ENCODE data around the gene CCDC85C. TPM values are rescaled to one million over a fixed set of nuclear protein-coding genes. Genes with fewer than 3 reads are reported as not detected.

Gene CCDC85C
- total RNA-seq, 2 experiments from 2014 or later: 11.3 to 12.7 TPM

GRCh38 chr14:99560922-99561683, 42.9 kb downstream of the CCDC85C start:
- intact Hi-C loops (cut with micrococcal nuclease): no loop called here
- Mint-ChIP-seq H3K27me3 (ENCODE audit: low read depth) (no peaks in the 10 kb centered on the region), H3K4me3 (no peak overlapping the region), H3K36me3 (ENCODE audit: low read depth) (peaks cover 2% of the 10 kb centered on the region), H3K9me3 (no peaks in the 10 kb centered on the region), H3K27ac (no peak overlapping the region), H3K4me1 (ENCODE audit: low read depth) (no peaks in the 10 kb centered on the region)
- no peak for DNase-seq
- CTCF ChIA-PET: no interaction called here

GRCh38 chr14:99560403-99560802, 43.6 kb downstream of the CCDC85C start:
- H3K27ac Mint-ChIP-seq: no peak overlapping the region
- H3K9me3 Mint-ChIP-seq: no peaks in the 10 kb centered on the region
- no peaks in the 10 kb centered on the region for H3K27me3 Mint-ChIP-seq (ENCODE audit: low read depth)
- DNase-seq: no peak
- H3K4me3 Mint-ChIP-seq: no peak overlapping the region
- H3K36me3 Mint-ChIP-seq (ENCODE audit: low read depth): peaks cover 2% of the 10 kb centered on the region
- CTCF ChIA-PET: no interaction called here
- H3K4me1 Mint-ChIP-seq (ENCODE audit: low read depth): no peaks in the 10 kb centered on the region
- intact Hi-C loops (cut with micrococcal nuclease): no loop called here

- no peak overlapping the region for H3K27ac Mint-ChIP-seq
- CTCF ChIA-PET: no interaction called here
- no peaks in the 10 kb centered on the region for H3K4me1 Mint-ChIP-seq (ENCODE audit: low read depth)
- DNase-seq: no peak
- no peaks in the 10 kb centered on the region for H3K9me3 Mint-ChIP-seq
- no peak overlapping the region for H3K4me3 Mint-ChIP-seq
- H3K27me3 Mint-ChIP-seq (ENCODE audit: low read depth): no peaks in the 10 kb centered on the region
- intact Hi-C loops (cut with micrococcal nuclease): no loop called here
- H3K36me3 Mint-ChIP-seq (ENCODE audit: low read depth): peaks cover 2% of the 10 kb centered on the region
Observed at GRCh38 chr14:99559286-99559990, 44.6 kb downstream of the CCDC85C start.

GRCh38 chr14:99556134-99556791, 47.7 kb downstream of the CCDC85C start:
- Mint-ChIP-seq H3K9me3 (no peaks in the 10 kb centered on the region), H3K4me3 (no peak overlapping the region), H3K4me1 (ENCODE audit: low read depth) (no peaks in the 10 kb centered on the region), H3K27ac (no peak overlapping the region), H3K27me3 (ENCODE audit: low read depth) (no peaks in the 10 kb centered on the region), H3K36me3 (ENCODE audit: low read depth) (peaks cover 2% of the 10 kb centered on the region)
- intact Hi-C loops (cut with micrococcal nuclease): no loop called here
- DNase-seq: no peak
- CTCF ChIA-PET: interaction anchor here (1.3 kb wide), 1 partner anchor 72 kb away, joined by 3 read pairs; no protein-coding TSS in a partner anchor

- Mint-ChIP-seq H3K27ac (no peak overlapping the region), H3K27me3 (ENCODE audit: low read depth) (no peaks in the 10 kb centered on the region), H3K9me3 (no peaks in the 10 kb centered on the region), H3K4me3 (no peak overlapping the region), H3K36me3 (ENCODE audit: low read depth) (peaks cover 2% of the 10 kb centered on the region), H3K4me1 (ENCODE audit: low read depth) (peaks cover 2% of the 10 kb centered on the region)
- intact Hi-C loops (cut with micrococcal nuclease): no loop called here
- CTCF ChIA-PET: no interaction called here
- no peak for DNase-seq
Observed at GRCh38 chr14:99554757-99555531, 49.1 kb downstream of the CCDC85C start.

GRCh38 chr14:99554184-99554583, 49.8 kb downstream of the CCDC85C start:
- Mint-ChIP-seq H3K9me3 (no peaks in the 10 kb centered on the region), H3K36me3 (ENCODE audit: low read depth) (peaks cover 2% of the 10 kb centered on the region), H3K27me3 (ENCODE audit: low read depth) (no peaks in the 10 kb centered on the region), H3K27ac (no peak overlapping the region), H3K4me1 (ENCODE audit: low read depth) (peaks cover 2% of the 10 kb centered on the region), H3K4me3 (no peak overlapping the region)
- intact Hi-C loops (cut with micrococcal nuclease): no loop called here
- CTCF ChIA-PET: no interaction called here
- DNase-seq: no peak

GRCh38 chr14:99552572-99553216, 51.3 kb downstream of the CCDC85C start:
- intact Hi-C loops (cut with micrococcal nuclease): no loop called here
- CTCF ChIA-PET: interaction anchor here (0.5 kb wide), 1 partner anchor 346 kb away, joined by 3 read pairs; no protein-coding TSS in a partner anchor
- Mint-ChIP-seq H3K9me3 (no peaks in the 10 kb centered on the region), H3K4me3 (no peak overlapping the region), H3K27ac (no peak overlapping the region), H3K27me3 (ENCODE audit: low read depth) (no peaks in the 10 kb centered on the region), H3K4me1 (ENCODE audit: low read depth) (peaks cover 2% of the 10 kb centered on the region), H3K36me3 (ENCODE audit: low read depth) (no peaks in the 10 kb centered on the region)
- no peak for DNase-seq

- intact Hi-C loops (cut with micrococcal nuclease): no loop called here
Observed at GRCh38 chr14:99552021-99552553, 51.9 kb downstream of the CCDC85C start.

GRCh38 chr14:99551034-99551922, 52.7 kb downstream of the CCDC85C start:
- no peak overlapping the region for H3K4me3 Mint-ChIP-seq
- no peaks in the 10 kb centered on the region for H3K27me3 Mint-ChIP-seq (ENCODE audit: low read depth)
- no peaks in the 10 kb centered on the region for H3K9me3 Mint-ChIP-seq
- no peak for DNase-seq
- H3K4me1 Mint-ChIP-seq (ENCODE audit: low read depth): peaks cover 2% of the 10 kb centered on the region
- CTCF ChIA-PET: no interaction called here
- H3K27ac Mint-ChIP-seq: no peak overlapping the region
- intact Hi-C loops (cut with micrococcal nuclease): no loop called here
- H3K36me3 Mint-ChIP-seq (ENCODE audit: low read depth): no peaks in the 10 kb centered on the region

More at GRCh38 chr14:99552021-99552553, 51.9 kb downstream of the CCDC85C start:
- H3K9me3 Mint-ChIP-seq: no peaks in the 10 kb centered on the region
- CTCF ChIA-PET: no interaction called here
- no peaks in the 10 kb centered on the region for H3K27me3 Mint-ChIP-seq (ENCODE audit: low read depth)
- DNase-seq: no peak
- peaks cover 2% of the 10 kb centered on the region for H3K4me1 Mint-ChIP-seq (ENCODE audit: low read depth)
- H3K27ac Mint-ChIP-seq: no peak overlapping the region
- no peak overlapping the region for H3K4me3 Mint-ChIP-seq
- H3K36me3 Mint-ChIP-seq (ENCODE audit: low read depth): no peaks in the 10 kb centered on the region

GRCh38 chr14:99550387-99550992, 53.5 kb downstream of the CCDC85C start:
- H3K4me1 Mint-ChIP-seq (ENCODE audit: low read depth): peaks cover 2% of the 10 kb centered on the region
- no peak for DNase-seq
- intact Hi-C loops (cut with micrococcal nuclease): no loop called here
- H3K27me3 Mint-ChIP-seq (ENCODE audit: low read depth): no peaks in the 10 kb centered on the region
- no peaks in the 10 kb centered on the region for H3K9me3 Mint-ChIP-seq
- no peak overlapping the region for H3K27ac Mint-ChIP-seq
- CTCF ChIA-PET: interaction anchor here (0.6 kb wide), 1 partner anchor 31 kb away, joined by 3 read pairs; no protein-coding TSS in a partner anchor
- no peaks in the 10 kb centered on the region for H3K36me3 Mint-ChIP-seq (ENCODE audit: low read depth)
- no peak overlapping the region for H3K4me3 Mint-ChIP-seq

- Mint-ChIP-seq H3K4me3 (no peak overlapping the region), H3K4me1 (ENCODE audit: low read depth) (peaks cover 2% of the 10 kb centered on the region), H3K9me3 (no peaks in the 10 kb centered on the region), H3K36me3 (ENCODE audit: low read depth) (no peaks in the 10 kb centered on the region), H3K27me3 (ENCODE audit: low read depth) (no peaks in the 10 kb centered on the region), H3K27ac (no peak overlapping the region)
- DNase-seq: no peak
- intact Hi-C loops (cut with micrococcal nuclease): no loop called here
- CTCF ChIA-PET: no interaction called here
Observed at GRCh38 chr14:99549684-99550083, 54.3 kb downstream of the CCDC85C start.

Measured in activated naive CD4-positive, alpha-beta T cell treated with anti-CD3 and anti-CD28 coated beads for 36 hours (primary cell).